SU-DHL-6 (cell line): ENCODE measurements around the gene EZR.

Experiments used
- EZH2phosphoT487 ChIP-seq: fragments of 200-600 bp; sonication (generic), shearing (Covaris generic); conservative IDR thresholded peaks from 2 replicates; pipeline ENCODE4 v1.6.1; 2018; ENCODE audit warnings: mild to moderate bottlenecking, antibody characterized with exemption, low read length, moderate library complexity, mixed read lengths
- TF ChIP-seq, protein P1 (sequence below): fragments of 200-600 bp; sonication (generic); IDR thresholded peaks from one replicate; pipeline ENCODE4 v1.5.1; 2017; ENCODE audit warnings: antibody characterized with exemption, mild to moderate bottlenecking, low read length, moderate library complexity; ENCODE audit not compliant: insufficient read depth, poor library complexity, severe bottlenecking

DNA sequence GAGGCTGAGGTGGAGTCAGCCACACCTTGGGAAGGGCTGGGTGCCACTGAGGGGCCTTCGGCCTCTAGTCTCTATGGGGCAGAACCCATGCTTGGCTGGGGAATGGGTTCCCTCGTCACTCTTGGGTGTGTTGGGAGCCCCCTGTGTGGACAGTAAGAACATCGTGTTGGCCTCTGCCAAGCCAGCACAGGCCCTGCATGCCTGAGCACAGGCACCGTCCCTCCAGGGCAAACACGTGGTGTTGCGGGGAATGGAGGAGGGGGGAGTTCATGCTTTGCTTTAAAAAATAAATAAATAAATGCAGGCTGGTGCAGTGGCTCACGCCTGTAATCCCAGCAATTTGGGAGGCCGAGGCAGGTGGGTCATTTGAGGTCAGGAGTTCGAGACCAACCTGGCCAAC is 63.0 kb downstream of the EZR start:
- TF ChIP-seq, protein P1, sequence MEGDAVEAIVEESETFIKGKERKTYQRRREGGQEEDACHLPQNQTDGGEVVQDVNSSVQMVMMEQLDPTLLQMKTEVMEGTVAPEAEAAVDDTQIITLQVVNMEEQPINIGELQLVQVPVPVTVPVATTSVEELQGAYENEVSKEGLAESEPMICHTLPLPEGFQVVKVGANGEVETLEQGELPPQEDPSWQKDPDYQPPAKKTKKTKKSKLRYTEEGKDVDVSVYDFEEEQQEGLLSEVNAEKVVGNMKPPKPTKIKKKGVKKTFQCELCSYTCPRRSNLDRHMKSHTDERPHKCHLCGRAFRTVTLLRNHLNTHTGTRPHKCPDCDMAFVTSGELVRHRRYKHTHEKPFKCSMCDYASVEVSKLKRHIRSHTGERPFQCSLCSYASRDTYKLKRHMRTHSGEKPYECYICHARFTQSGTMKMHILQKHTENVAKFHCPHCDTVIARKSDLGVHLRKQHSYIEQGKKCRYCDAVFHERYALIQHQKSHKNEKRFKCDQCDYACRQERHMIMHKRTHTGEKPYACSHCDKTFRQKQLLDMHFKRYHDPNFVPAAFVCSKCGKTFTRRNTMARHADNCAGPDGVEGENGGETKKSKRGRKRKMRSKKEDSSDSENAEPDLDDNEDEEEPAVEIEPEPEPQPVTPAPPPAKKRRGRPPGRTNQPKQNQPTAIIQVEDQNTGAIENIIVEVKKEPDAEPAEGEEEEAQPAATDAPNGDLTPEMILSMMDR, result no peak
- TF ChIP-seq EZH2phosphoT487, result no peak
